ENCODE measurements around the gene CSF3R.
"Not testable (repeated sequence)": the region's sequence is repeated elsewhere in the genome, so short reads cannot be mapped to it uniquely, and the experiment has no call there.

Gene CSF3R

DNA sequence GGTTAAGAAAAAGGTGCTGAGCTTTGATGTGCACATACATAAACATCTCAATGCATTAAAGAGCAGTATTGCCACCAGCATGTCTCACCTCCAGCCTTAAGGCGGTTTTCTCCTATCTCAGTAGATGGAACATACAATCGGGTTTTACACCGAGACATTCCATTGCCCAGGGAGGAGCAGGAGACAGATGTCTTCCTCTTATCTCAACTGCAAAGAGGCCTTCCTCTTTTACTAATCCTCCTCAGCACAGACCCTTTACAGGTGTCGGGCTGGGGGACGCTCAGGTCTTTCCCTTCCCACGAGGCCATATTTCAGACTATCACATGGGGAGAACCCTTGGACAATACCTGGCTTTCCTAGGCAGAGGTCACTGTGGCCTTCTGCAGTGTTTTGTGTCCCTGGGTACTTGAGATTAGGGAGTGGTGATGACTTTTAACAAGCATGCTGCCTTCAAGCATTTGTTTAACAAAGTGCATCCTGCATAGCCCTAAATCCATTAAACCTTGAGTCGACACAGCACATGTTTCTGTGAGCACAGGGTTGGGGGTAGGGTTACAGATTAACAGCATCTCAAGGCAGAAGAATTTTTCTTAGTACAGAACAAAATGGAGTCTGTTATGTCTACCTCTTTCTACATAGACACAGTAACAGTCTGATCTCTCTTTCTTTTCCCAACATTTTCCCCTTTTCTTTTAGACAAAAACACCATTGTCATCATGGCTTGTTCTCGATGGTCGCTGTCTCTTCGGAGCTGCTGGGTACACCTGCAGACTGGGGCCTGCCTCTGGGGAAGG is 6.7 kb upstream of the CSF3R start:
- H3K4me1 ChIP-seq (ENCODE audit: insufficient read depth, low read length); H3K27ac ChIP-seq (ENCODE audit: low read depth, low read length); H3K36me3 ChIP-seq (ENCODE audit: insufficient read depth, low read length); H3K9me3 ChIP-seq (ENCODE audit: low read length); H3K9ac ChIP-seq (ENCODE audit: low read length); H3K27me3 ChIP-seq (ENCODE audit: control insufficient read depth in 1 of 2, insufficient read depth in 2 of 2, low read length in 2 of 2); H3K4me3 ChIP-seq (ENCODE audit: low read depth in 1 of 2, low read length in 2 of 2): not testable (repeated sequence)

- no peak overlapping the region for H3K4me3 ChIP-seq (ENCODE audit: low read depth in 1 of 2, low read length in 2 of 2)
Observed at GRCh38 chr1:36487906-36488305, 5.2 kb upstream of the CSF3R start.

DNA sequence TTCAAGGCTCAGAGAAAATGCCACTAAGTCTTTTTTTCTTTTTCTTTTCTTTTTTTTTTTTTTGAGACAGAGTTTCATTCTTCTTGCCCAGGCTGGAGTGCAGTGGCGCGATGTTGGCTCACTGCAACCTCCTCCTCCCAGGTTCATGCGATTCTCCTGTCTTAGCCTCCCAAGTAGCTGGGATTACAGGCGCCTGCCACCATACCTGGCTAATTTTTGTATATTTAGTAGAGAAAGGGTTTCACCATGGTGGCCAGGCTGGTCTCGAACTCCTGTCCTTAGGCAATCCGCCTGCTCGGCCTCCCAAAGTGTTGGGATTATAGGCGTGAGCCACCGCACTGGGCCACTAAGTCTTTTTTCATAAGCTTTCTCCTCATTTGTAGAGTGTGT is 4.6 kb upstream of the CSF3R start:
- not testable (repeated sequence) for H3K27me3 ChIP-seq (ENCODE audit: control insufficient read depth in 1 of 2, insufficient read depth in 2 of 2, low read length in 2 of 2); H3K27ac ChIP-seq (ENCODE audit: low read depth, low read length); H3K9me3 ChIP-seq (ENCODE audit: low read length); H3K9ac ChIP-seq (ENCODE audit: low read length); H3K4me3 ChIP-seq (ENCODE audit: low read depth in 1 of 2, low read length in 2 of 2); H3K4me1 ChIP-seq (ENCODE audit: insufficient read depth, low read length); H3K36me3 ChIP-seq (ENCODE audit: insufficient read depth, low read length)

More at GRCh38 chr1:36487906-36488305, 5.2 kb upstream of the CSF3R start:
- no peaks in the 10 kb centered on the region for H3K4me1 ChIP-seq (ENCODE audit: insufficient read depth, low read length)
- peaks cover 0 to 5% of the 10 kb centered on the region in 2 donors for H3K27me3 ChIP-seq (ENCODE audit: control insufficient read depth in 1 of 2, insufficient read depth in 2 of 2, low read length in 2 of 2)
- no peak overlapping the region for H3K27ac ChIP-seq (ENCODE audit: low read depth, low read length)
- H3K9ac ChIP-seq (ENCODE audit: low read length) = no peak overlapping the region
- no peaks in the 10 kb centered on the region for H3K9me3 ChIP-seq (ENCODE audit: low read length)
- no peaks in the 10 kb centered on the region for H3K36me3 ChIP-seq (ENCODE audit: insufficient read depth, low read length)

- no peak overlapping the region for H3K4me3 ChIP-seq (ENCODE audit: low read depth in 1 of 2, low read length in 2 of 2)
- no peaks in the 10 kb centered on the region for H3K4me1 ChIP-seq (ENCODE audit: insufficient read depth, low read length)
- no peak overlapping the region for H3K27ac ChIP-seq (ENCODE audit: low read depth, low read length)
- no peaks in the 10 kb centered on the region for H3K27me3 ChIP-seq (ENCODE audit: control insufficient read depth in 1 of 2, insufficient read depth in 2 of 2, low read length in 2 of 2)
- no peaks in the 10 kb centered on the region for H3K36me3 ChIP-seq (ENCODE audit: insufficient read depth, low read length)
- no peak overlapping the region for H3K9ac ChIP-seq (ENCODE audit: low read length)
- H3K9me3 ChIP-seq (ENCODE audit: low read length) = no peaks in the 10 kb centered on the region
Observed at GRCh38 chr1:36486439-36487335, 4.0 kb upstream of the CSF3R start.

DNA sequence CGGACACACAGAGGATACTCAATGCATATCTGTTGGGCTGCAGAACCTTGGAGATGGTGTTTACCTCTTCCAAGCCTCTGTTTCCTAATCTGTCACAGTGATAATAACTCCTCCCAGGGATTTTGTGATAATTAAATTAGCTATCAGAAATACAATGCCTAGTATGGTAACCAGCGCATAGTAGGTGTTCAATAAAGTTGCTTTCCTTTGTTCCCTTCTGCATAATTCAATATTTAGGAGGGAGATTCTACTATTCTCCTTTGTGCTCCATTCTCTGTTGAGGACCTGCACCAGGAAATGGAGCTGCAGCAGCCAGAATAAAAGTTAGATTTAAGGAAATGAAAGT is 3.4 kb upstream of the CSF3R start:
- H3K27me3 ChIP-seq (ENCODE audit: control insufficient read depth in 1 of 2, insufficient read depth in 2 of 2, low read length in 2 of 2) = no peaks in the 10 kb centered on the region
- no peak overlapping the region for H3K9ac ChIP-seq (ENCODE audit: low read length)
- H3K9me3 ChIP-seq (ENCODE audit: low read length) = no peaks in the 10 kb centered on the region
- no peaks in the 10 kb centered on the region for H3K36me3 ChIP-seq (ENCODE audit: insufficient read depth, low read length)
- H3K4me3 ChIP-seq (ENCODE audit: low read depth in 1 of 2, low read length in 2 of 2) = no peak overlapping the region
- H3K27ac ChIP-seq (ENCODE audit: low read depth, low read length) = no peak overlapping the region
- no peaks in the 10 kb centered on the region for H3K4me1 ChIP-seq (ENCODE audit: insufficient read depth, low read length)

GRCh38 chr1:36484099-36484498 is 1.4 kb upstream of the CSF3R start:
- no peaks in the 10 kb centered on the region for H3K27me3 ChIP-seq (ENCODE audit: control insufficient read depth in 1 of 2, insufficient read depth in 2 of 2, low read length in 2 of 2)
- H3K27ac ChIP-seq (ENCODE audit: low read depth, low read length) = no peak overlapping the region
- no peaks in the 10 kb centered on the region for H3K4me1 ChIP-seq (ENCODE audit: insufficient read depth, low read length)
- H3K36me3 ChIP-seq (ENCODE audit: insufficient read depth, low read length) = no peaks in the 10 kb centered on the region
- H3K9ac ChIP-seq (ENCODE audit: low read length) = no peak overlapping the region
- H3K4me3 ChIP-seq (ENCODE audit: low read depth in 1 of 2, low read length in 2 of 2) = no peak overlapping the region
- no peaks in the 10 kb centered on the region for H3K9me3 ChIP-seq (ENCODE audit: low read length)

- Histone ChIP-seq H3K27ac (ENCODE audit: low read depth, low read length) (no peak overlapping the region), H3K9ac (ENCODE audit: low read length) (no peak overlapping the region)
Observed at GRCh38 chr1:36481771-36482723, 666 bp downstream of the CSF3R start.

DNA sequence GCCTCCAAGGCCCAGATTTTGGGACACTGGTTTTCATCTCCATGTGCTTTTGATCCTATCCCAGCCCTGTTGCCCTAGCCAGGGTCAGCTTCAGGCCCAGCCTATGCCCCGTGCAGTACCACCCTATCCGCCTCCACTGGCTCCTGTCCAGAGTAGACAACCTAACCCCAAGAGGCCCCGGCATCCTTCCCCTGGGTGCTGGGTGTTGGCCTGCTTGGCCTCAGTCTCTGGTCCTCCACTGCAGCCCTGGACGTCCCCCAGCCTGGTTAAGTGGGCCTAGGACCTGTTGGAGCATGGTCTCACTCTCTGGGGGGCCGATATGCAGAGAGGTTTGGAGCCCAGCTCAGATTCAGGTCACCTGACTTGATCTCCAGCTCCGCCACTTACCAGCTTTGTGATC is 1.6 kb downstream of the CSF3R start:
- Histone ChIP-seq H3K27ac (ENCODE audit: low read depth, low read length) (no peak overlapping the region), H3K9me3 (ENCODE audit: low read length) (no peaks in the 10 kb centered on the region), H3K4me3 (ENCODE audit: low read depth in 1 of 2, low read length in 2 of 2) (no peak overlapping the region), H3K9ac (ENCODE audit: low read length) (no peak overlapping the region), H3K27me3 (ENCODE audit: control insufficient read depth in 1 of 2, insufficient read depth in 2 of 2, low read length in 2 of 2) (no peaks in the 10 kb centered on the region), H3K4me1 (ENCODE audit: insufficient read depth, low read length) (no peaks in the 10 kb centered on the region), H3K36me3 (ENCODE audit: insufficient read depth, low read length) (no peaks in the 10 kb centered on the region)

More at GRCh38 chr1:36481771-36482723, 666 bp downstream of the CSF3R start:
- H3K36me3 ChIP-seq (ENCODE audit: insufficient read depth, low read length) = no peaks in the 10 kb centered on the region
- no peaks in the 10 kb centered on the region for H3K27me3 ChIP-seq (ENCODE audit: control insufficient read depth in 1 of 2, insufficient read depth in 2 of 2, low read length in 2 of 2)
- no peaks in the 10 kb centered on the region for H3K4me1 ChIP-seq (ENCODE audit: insufficient read depth, low read length)
- no peaks in the 10 kb centered on the region for H3K9me3 ChIP-seq (ENCODE audit: low read length)
- no peak overlapping the region for H3K4me3 ChIP-seq (ENCODE audit: low read depth in 1 of 2, low read length in 2 of 2)

GRCh38 chr1:36480161-36480560 is 2.6 kb downstream of the CSF3R start:
- Histone ChIP-seq H3K4me3 (ENCODE audit: low read depth in 1 of 2, low read length in 2 of 2) (no peak overlapping the region), H3K27ac (ENCODE audit: low read depth, low read length) (no peak overlapping the region)

GRCh38 chr1:36479505-36480051 is 3.1 kb downstream of the CSF3R start:
- Histone ChIP-seq H3K27ac (ENCODE audit: low read depth, low read length) (no peak overlapping the region), H3K9me3 (ENCODE audit: low read length) (no peaks in the 10 kb centered on the region), H3K4me1 (ENCODE audit: insufficient read depth, low read length) (no peaks in the 10 kb centered on the region), H3K36me3 (ENCODE audit: insufficient read depth, low read length) (no peaks in the 10 kb centered on the region), H3K27me3 (ENCODE audit: control insufficient read depth in 1 of 2, insufficient read depth in 2 of 2, low read length in 2 of 2) (no peaks in the 10 kb centered on the region), H3K4me3 (ENCODE audit: low read depth in 1 of 2, low read length in 2 of 2) (no peak overlapping the region), H3K9ac (ENCODE audit: low read length) (no peak overlapping the region)

More at GRCh38 chr1:36480161-36480560, 2.6 kb downstream of the CSF3R start:
- Histone ChIP-seq H3K27me3 (ENCODE audit: control insufficient read depth in 1 of 2, insufficient read depth in 2 of 2, low read length in 2 of 2) (no peaks in the 10 kb centered on the region), H3K9me3 (ENCODE audit: low read length) (no peaks in the 10 kb centered on the region), H3K4me1 (ENCODE audit: insufficient read depth, low read length) (no peaks in the 10 kb centered on the region), H3K36me3 (ENCODE audit: insufficient read depth, low read length) (no peaks in the 10 kb centered on the region), H3K9ac (ENCODE audit: low read length) (no peak overlapping the region)

DNA sequence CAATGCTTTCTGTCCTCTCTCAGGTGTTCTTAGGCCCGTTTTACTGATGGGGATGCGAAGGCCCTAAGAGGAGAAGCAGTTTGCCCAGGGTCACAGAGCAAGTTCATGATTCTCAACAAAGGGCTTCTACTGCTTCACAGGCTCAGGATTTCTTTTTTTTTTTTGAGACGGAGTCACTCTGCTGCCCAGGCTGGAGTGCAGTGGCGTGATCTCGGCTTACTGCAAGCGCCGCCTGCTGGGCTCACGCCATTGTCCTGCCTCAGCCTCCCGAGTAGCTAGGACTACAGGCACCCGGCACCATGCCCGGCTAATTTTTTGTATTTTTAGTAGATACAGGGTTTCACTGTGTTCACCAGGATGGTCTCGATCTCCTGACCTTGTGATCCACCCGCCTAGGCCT is 5.1 kb downstream of the CSF3R start:
- not testable (repeated sequence) for H3K4me1 ChIP-seq (ENCODE audit: insufficient read depth, low read length); H3K4me3 ChIP-seq (ENCODE audit: low read depth in 1 of 2, low read length in 2 of 2); H3K27me3 ChIP-seq (ENCODE audit: control insufficient read depth in 1 of 2, insufficient read depth in 2 of 2, low read length in 2 of 2); H3K9me3 ChIP-seq (ENCODE audit: low read length); H3K9ac ChIP-seq (ENCODE audit: low read length); H3K27ac ChIP-seq (ENCODE audit: low read depth, low read length); H3K36me3 ChIP-seq (ENCODE audit: insufficient read depth, low read length)

All from muscle layer of colon (tissue), 2 donors.